Prostate gland (tissue), 2 donors: Measurements from ENCODE around the gene DNAJC8. TPM values are rescaled to one million over a fixed set of nuclear protein-coding genes. Genes with fewer than 3 reads are reported as not detected.

Source experiments
- DNase-seq: peaks from one replicate; pipeline ENCODE4 v3.0.0-alpha.2; 2019; ENCODE audit warnings: low spot score
- H3K27ac ChIP-seq, 2 donors: fragments of 200-600 bp; sonication (generic); 2 replicates each; pipeline ENCODE4 v1.5.1; 2017 to 2019
- H3K27me3 ChIP-seq: fragments of 200-600 bp; sonication (generic); replicated peaks from 2 replicates; pipeline ENCODE4 v1.5.1; 2019; ENCODE audit not compliant: insufficient read depth
- H3K36me3 ChIP-seq, 2 donors: fragments of 200-600 bp; sonication (generic); 1 replicate in 1 of 2; 2 replicates in 1 of 2; pipeline versions ENCODE4 v1.5.1 to v1.8.1; 2017 to 2019
- H3K4me1 ChIP-seq: fragments of 200-600 bp; sonication (generic); replicated peaks from 2 replicates; pipeline ENCODE4 v1.5.1; 2019
- H3K4me3 ChIP-seq, 2 donors: fragments of 200-600 bp; sonication (generic); 2 replicates each; pipeline ENCODE4 v1.5.1; 2017 to 2019
- H3K9me3 ChIP-seq: fragments of 200-600 bp; sonication (generic); 2 replicates; pipeline ENCODE4 v1.5.1; 2017
- POLR2A ChIP-seq: fragments of 450-650 bp; IDR thresholded peaks from one replicate; pipeline ENCODE4 v1.6.1; 2016; ENCODE audit warnings: antibody characterized with exemption, mild to moderate bottlenecking
- POLR2AphosphoS5 ChIP-seq: sonication (generic); formaldehyde crosslinking; IDR thresholded peaks from one replicate; pipeline ENCODE4 v1.6.1; 2017; ENCODE audit warnings: antibody characterized with exemption
- WGBS: methylation state at CpG from one replicate; pipeline ENCODE4 v1.1.5; 2018; 5-methylcytosine and 5-hydroxymethylcytosine counted together
- intact Hi-C: fragments of 100-400 bp; cut with DNase I; formaldehyde crosslinking; loops from one replicate; pipeline ENCODE4 v1.14.2; 2022
- total RNA-seq, 2 donors: library from RNA; depleted of rRNA; stranded (reverse); fragments of >200 nt; gene quantifications; one replicate each; pipeline ENCODE4 v1.1.0, GENCODE V29; 2016
- TF ChIP-seq, protein P1 (sequence below), 4 experiments: fragments of 200-600 bp in 2 of 4; fragments of 450-650 bp in 2 of 4; sonication (generic) in 2 of 4; IDR thresholded peaks; 1 replicate in 3 of 4; 2 replicates in 1 of 4; pipeline ENCODE4 v1.5.1; 2016 to 2019; ENCODE audit warnings: antibody characterized with exemption in 4 of 4, mild to moderate bottlenecking in 2 of 4, moderate library complexity in 2 of 4

Gene DNAJC8
- total RNA-seq, 2 donors from 2014 or later = 43.7 to 60.3 TPM

DNA sequence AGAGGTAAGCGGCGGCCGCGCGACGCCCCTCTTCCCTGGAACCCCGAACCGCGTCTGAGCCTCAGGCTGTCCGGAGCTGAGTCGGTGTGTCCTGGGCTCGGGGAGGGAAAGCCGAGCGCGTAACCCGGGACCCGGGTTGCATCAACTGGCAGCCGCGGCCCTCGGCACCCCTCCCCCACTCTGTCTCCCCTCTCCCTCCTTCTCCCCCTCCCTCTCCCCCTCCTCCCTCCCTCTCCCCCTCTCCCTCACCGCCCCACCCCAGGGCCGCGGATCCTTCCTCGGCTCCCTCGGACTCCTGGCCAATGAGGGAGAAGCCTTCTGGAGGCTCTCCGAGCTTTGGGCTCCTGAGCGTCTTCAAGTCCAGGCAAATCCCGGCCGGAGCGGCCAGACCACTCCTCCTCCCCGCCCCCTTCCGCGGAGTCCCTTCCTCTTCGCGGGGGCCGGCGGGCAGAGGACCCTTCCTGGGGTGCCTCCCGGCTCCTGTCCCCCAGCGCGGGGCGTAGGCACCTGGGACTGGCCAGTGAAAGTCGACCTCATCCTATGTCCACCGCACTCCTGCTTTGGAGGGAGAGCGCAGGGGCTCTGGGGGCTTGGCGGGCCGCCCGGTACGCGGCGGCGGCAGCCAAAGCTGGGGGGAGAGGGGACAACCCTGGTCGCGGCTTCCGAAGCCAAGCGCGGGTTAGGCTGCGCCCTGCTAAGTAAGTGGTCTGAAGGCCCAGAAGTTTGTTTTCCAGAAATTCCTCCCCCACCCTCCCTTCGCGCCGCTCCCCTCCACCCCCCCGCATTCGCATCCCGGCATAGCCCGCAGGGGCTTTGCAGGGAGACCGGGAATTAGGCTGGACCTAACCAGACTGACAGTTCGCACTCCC, 27.3 kb upstream of the DNAJC8 start:
- DNase-seq = peak; percentile 84
- TF ChIP-seq POLR2AphosphoS5 (peak; percentile 64), POLR2A (peak; percentile 35)
- TF ChIP-seq, protein P1, sequence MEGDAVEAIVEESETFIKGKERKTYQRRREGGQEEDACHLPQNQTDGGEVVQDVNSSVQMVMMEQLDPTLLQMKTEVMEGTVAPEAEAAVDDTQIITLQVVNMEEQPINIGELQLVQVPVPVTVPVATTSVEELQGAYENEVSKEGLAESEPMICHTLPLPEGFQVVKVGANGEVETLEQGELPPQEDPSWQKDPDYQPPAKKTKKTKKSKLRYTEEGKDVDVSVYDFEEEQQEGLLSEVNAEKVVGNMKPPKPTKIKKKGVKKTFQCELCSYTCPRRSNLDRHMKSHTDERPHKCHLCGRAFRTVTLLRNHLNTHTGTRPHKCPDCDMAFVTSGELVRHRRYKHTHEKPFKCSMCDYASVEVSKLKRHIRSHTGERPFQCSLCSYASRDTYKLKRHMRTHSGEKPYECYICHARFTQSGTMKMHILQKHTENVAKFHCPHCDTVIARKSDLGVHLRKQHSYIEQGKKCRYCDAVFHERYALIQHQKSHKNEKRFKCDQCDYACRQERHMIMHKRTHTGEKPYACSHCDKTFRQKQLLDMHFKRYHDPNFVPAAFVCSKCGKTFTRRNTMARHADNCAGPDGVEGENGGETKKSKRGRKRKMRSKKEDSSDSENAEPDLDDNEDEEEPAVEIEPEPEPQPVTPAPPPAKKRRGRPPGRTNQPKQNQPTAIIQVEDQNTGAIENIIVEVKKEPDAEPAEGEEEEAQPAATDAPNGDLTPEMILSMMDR (IDR thresholded peaks at IDR 0.05) = no peak
- intact Hi-C loops = loop anchor here (10.0 kb wide), 1 partner anchor 345 kb away; no protein-coding TSS in a partner anchor
- no peaks in the 10 kb centered on the region for H3K4me1 ChIP-seq
- H3K9me3 ChIP-seq = no peaks in the 10 kb centered on the region
- WGBS = under 1% methylated on average over 53 of the region's 66 CpGs
- H3K27me3 ChIP-seq = no peaks in the 10 kb centered on the region
- H3K36me3 ChIP-seq = no peaks in the 10 kb centered on the region
- H3K27ac ChIP-seq = peak overlapping the region; percentile 83 to 88
- peak overlapping the region; percentile 73 to 98 for H3K4me3 ChIP-seq

GRCh38 chr1:28259252-28259933, 26.6 kb upstream of the DNAJC8 start, which contains the start of gene SESN2:
TSS of gene SESN2 (plus strand) at chr1:28259518. CDS start at chr1:28259848, 330 bp downstream.
- TF ChIP-seq, protein P1 (IDR thresholded peaks at IDR 0.05) = peak in 1 of 4 experiments; percentile 16
- peak; percentile 99 for TF ChIP-seq POLR2A
- TF ChIP-seq POLR2AphosphoS5 = peak; percentile 96
- Histone ChIP-seq H3K27me3 (no peaks in the 10 kb centered on the region), H3K9me3 (no peaks in the 10 kb centered on the region), H3K4me1 (no peaks in the 10 kb centered on the region), H3K4me3 (peak within 1 kb of the TSS; percentile 73 to 98), H3K27ac (peak within 1 kb of the TSS; percentile 83 to 88), H3K36me3 (no peaks in the 10 kb centered on the region)
- intact Hi-C loops = loop anchor here (10.0 kb wide), 1 partner anchor 345 kb away; no protein-coding TSS in a partner anchor
- WGBS = under 1% methylated on average over 38 of the region's 76 CpGs
- peak; percentile 99 for DNase-seq

- H3K4me3 ChIP-seq = peak overlapping the region in 1 of 2 donors; percentile 73
- intact Hi-C loops = loop anchor here (10.0 kb wide), 1 partner anchor 346 kb away; no protein-coding TSS in a partner anchor
- no peak for DNase-seq
- no peaks in the 10 kb centered on the region for H3K36me3 ChIP-seq
- no peak overlapping the region for H3K27ac ChIP-seq
- TF ChIP-seq, protein P1 (IDR thresholded peaks at IDR 0.05) = no peak
- TF ChIP-seq POLR2A (no peak), POLR2AphosphoS5 (no peak)
- H3K4me1 ChIP-seq = no peaks in the 10 kb centered on the region
- H3K27me3 ChIP-seq = no peaks in the 10 kb centered on the region
- no peaks in the 10 kb centered on the region for H3K9me3 ChIP-seq
- WGBS = 19% methylated on average over 12 of the region's 12 CpGs
Measured at GRCh38 chr1:28258628-28259251, 25.9 kb upstream of the DNAJC8 start.

GRCh38 chr1:28257736-28258135, 24.9 kb upstream of the DNAJC8 start:
- Histone ChIP-seq H3K27me3 (no peaks in the 10 kb centered on the region), H3K27ac (no peak overlapping the region), H3K4me1 (no peaks in the 10 kb centered on the region), H3K4me3 (no peak overlapping the region), H3K36me3 (no peaks in the 10 kb centered on the region), H3K9me3 (no peaks in the 10 kb centered on the region)
- no peak for TF ChIP-seq POLR2AphosphoS5
- TF ChIP-seq, protein P1 (IDR thresholded peaks at IDR 0.05) = no peak
- no peak for TF ChIP-seq POLR2A
- DNase-seq = no peak
- intact Hi-C loops = loop anchor here (10.0 kb wide), 1 partner anchor 347 kb away; no protein-coding TSS in a partner anchor
- 92% methylated on average over 4 of the region's 4 CpGs for WGBS
